ENCODE results near the gene ACOX3.

DNA sequence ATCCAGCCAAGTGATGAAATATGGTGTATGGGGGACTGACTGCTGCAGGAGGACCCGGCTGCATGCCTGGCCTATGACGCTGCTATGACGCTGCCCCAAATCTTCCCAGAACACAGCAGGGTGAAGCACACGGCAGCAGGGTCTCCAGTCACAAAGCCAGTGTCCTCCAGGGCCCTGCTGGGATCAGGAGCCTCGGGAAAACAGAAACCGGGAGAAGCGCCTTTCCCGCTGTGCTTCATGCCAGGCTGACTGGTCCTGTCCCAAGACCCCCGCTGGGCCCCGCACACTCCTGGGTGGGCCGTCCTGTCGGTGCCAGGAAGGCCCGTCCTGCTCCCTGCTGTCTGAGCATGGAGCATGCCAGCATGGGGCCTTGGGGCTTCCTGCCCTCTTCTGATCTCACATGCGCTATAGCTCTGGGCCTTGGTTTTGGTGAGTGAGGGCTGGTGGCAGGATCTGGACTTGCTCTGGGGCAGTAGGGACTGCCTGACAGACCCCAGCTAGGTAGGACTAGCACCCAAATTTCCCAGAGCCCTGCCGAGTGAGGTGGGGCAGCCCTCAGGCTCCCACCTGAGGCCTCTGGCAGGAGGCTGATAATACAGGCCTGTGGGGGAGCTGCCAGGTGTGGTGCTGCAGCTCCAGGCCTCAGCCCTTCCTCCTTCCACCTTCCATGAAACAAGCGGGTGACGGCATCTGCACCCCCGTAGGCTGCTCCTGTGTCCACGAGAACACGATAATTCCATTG, 64.0 kb downstream of the ACOX3 start:
- TF ChIP-seq, protein P1, sequence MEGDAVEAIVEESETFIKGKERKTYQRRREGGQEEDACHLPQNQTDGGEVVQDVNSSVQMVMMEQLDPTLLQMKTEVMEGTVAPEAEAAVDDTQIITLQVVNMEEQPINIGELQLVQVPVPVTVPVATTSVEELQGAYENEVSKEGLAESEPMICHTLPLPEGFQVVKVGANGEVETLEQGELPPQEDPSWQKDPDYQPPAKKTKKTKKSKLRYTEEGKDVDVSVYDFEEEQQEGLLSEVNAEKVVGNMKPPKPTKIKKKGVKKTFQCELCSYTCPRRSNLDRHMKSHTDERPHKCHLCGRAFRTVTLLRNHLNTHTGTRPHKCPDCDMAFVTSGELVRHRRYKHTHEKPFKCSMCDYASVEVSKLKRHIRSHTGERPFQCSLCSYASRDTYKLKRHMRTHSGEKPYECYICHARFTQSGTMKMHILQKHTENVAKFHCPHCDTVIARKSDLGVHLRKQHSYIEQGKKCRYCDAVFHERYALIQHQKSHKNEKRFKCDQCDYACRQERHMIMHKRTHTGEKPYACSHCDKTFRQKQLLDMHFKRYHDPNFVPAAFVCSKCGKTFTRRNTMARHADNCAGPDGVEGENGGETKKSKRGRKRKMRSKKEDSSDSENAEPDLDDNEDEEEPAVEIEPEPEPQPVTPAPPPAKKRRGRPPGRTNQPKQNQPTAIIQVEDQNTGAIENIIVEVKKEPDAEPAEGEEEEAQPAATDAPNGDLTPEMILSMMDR (IDR thresholded peaks at IDR 0.05): no peak
- TF ChIP-seq EP300 (IDR thresholded peaks at IDR 0.05): no peak
